Kidney (tissue), 14 donors: ENCODE data around the gene ZNF100. TPM values are rescaled to one million over a fixed set of nuclear protein-coding genes. Genes with fewer than 3 reads are reported as not detected.
"Not testable (repeated sequence)": the region's sequence is repeated elsewhere in the genome, so short reads cannot be mapped to it uniquely, and the experiment has no call there.

Source experiments
- DNase-seq, 5 donors: peaks; one replicate each; pipeline ENCODE4 v3.0.0-alpha.2; 2013 to 2020
- FAIRE-seq: peaks from 2 replicates; lab custom pipeline; 2012; peaks lifted over from hg19 to GRCh38; lab: Jason Lieb, UNC
- H3K27ac ChIP-seq, 2 donors: one replicate each; pipeline ENCODE4 v1.7.0; 2013; ENCODE audit warnings: low read depth in 2 of 2, low read length in 2 of 2, inconsistent platforms in 1 of 2
- H3K27me3 ChIP-seq: one replicate; pipeline ENCODE4 v1.7.1; 2013; ENCODE audit warnings: low read length, inconsistent platforms; ENCODE audit not compliant: control insufficient read depth, insufficient read depth
- H3K36me3 ChIP-seq, 3 donors: one replicate each; pipeline versions ENCODE4 v1.7.0 to v1.7.1; 2013; ENCODE audit warnings: low read length in 3 of 3, control low read depth in 1 of 3, inconsistent platforms in 1 of 3; ENCODE audit not compliant: insufficient read depth in 3 of 3, control insufficient read depth in 2 of 3
- H3K4me1 ChIP-seq, 3 donors: one replicate each; pipeline versions ENCODE4 v1.7.0 to v1.7.1; 2013; ENCODE audit warnings: low read length in 3 of 3, inconsistent platforms in 1 of 3, low read depth in 1 of 3; ENCODE audit not compliant: control insufficient read depth in 2 of 3, insufficient read depth in 2 of 3
- H3K4me3 ChIP-seq, 3 donors: one replicate each; pipeline versions ENCODE4 v1.7.0 to v1.8.1; 2013; ENCODE audit warnings: low read length in 3 of 3, control low read depth in 1 of 3, inconsistent platforms in 1 of 3
- H3K9ac ChIP-seq, 3 donors: one replicate each; pipeline versions ENCODE4 v1.7.0 to v1.7.1; 2013; ENCODE audit warnings: low read length in 3 of 3, control low read depth in 1 of 3, inconsistent platforms in 1 of 3
- H3K9me3 ChIP-seq, 3 donors: one replicate each; pipeline versions ENCODE4 v1.7.0 to v1.7.1; 2013; ENCODE audit warnings: low read length in 3 of 3, control low read depth in 1 of 3, inconsistent platforms in 1 of 3; ENCODE audit not compliant: control insufficient read depth in 2 of 3, insufficient read depth in 1 of 3
- CTCF ChIP-seq: IDR thresholded peaks from 3 replicates; pipeline ENCODE4 v1.5.1; 2012; ENCODE audit warnings: mild to moderate bottlenecking, moderate library complexity, borderline replicate concordance; ENCODE audit not compliant: insufficient read depth; ENCODE audit errors: extremely low read depth
- intact Hi-C: fragments of 100-400 bp; cut with DNase I; formaldehyde crosslinking; loops from one replicate; pipeline ENCODE4 v1.11.1; 2022
- polyA plus RNA-seq: library from polyadenylated mRNA; stranded (reverse); fragments of 350-450 nt; fragmentation: Illumina TruSeq; extraction: RNeasy Lipid Tissue Mini Kit (QIAGEN cat#74804); gene quantifications from one replicate; pipeline ENCODE4 v1.2.3, GENCODE V29; 2014; ENCODE audit warnings: low read depth, low replicate concordance; ENCODE audit not compliant: insufficient read depth
- total RNA-seq: library from RNA; stranded (reverse); fragmentation: NEBNext Ultra II Directional; extraction: Animal tissue kit (Norgen Biotek cat#: 25700); gene quantifications from one replicate; pipeline ENCODE4 v1.2.1, GENCODE V29; 2021
- donor health status: control.
- donor health status: control.
- donor health status: control.
- donor health status: control.
- donor health status: control.
- donor health status: DM: yes; HTN: yes; CAD: no.
- donor health status: Normal renal cell carcinoma (clear cell type).

The ZNF100 gene
- total and polyA plus RNA-seq, 2 donors from 2014 or later = 1.1 to 15.7 TPM

GRCh38 chr19:21713761-21714160 lies 53.6 kb downstream of the ZNF100 start:
- no peak for TF ChIP-seq CTCF
- H3K36me3 ChIP-seq = no peaks in the 10 kb centered on the region
- H3K27ac ChIP-seq = no peak overlapping the region
- H3K27me3 ChIP-seq = no peaks in the 10 kb centered on the region
- intact Hi-C loops = no loop called here
- H3K4me3 ChIP-seq = no peak overlapping the region
- DNase-seq (no peak), FAIRE-seq (no peak)
- H3K4me1 ChIP-seq = peaks cover 0 to 3% (median 0%) of the 10 kb centered on the region in 3 donors
- no peaks in the 10 kb centered on the region for H3K9me3 ChIP-seq
- no peak overlapping the region for H3K9ac ChIP-seq

GRCh38 chr19:21709464-21709863 lies 57.9 kb downstream of the ZNF100 start:
- no peak for FAIRE-seq
- no peaks in the 10 kb centered on the region for H3K36me3 ChIP-seq
- H3K27me3 ChIP-seq = no peaks in the 10 kb centered on the region
- H3K9me3 ChIP-seq = no peaks in the 10 kb centered on the region
- DNase-seq = no peak
- no peak overlapping the region for H3K9ac ChIP-seq
- TF ChIP-seq CTCF = no peak
- no peak overlapping the region for H3K27ac ChIP-seq
- intact Hi-C loops = no loop called here
- peaks cover 0 to 3% (median 0%) of the 10 kb centered on the region in 3 donors for H3K4me1 ChIP-seq
- H3K4me3 ChIP-seq = no peak overlapping the region

GRCh38 chr19:21707878-21708277 lies 59.5 kb downstream of the ZNF100 start:
- H3K36me3 ChIP-seq, FAIRE-seq, intact Hi-C loops, H3K4me3 ChIP-seq, H3K27me3 ChIP-seq, DNase-seq, H3K4me1 ChIP-seq, H3K27ac ChIP-seq, H3K9ac ChIP-seq, H3K9me3 ChIP-seq: not testable (repeated sequence)

GRCh38 chr19:21707065-21707464 lies 60.3 kb downstream of the ZNF100 start:
- H3K4me1 ChIP-seq = no peaks in the 10 kb centered on the region
- intact Hi-C loops = no loop called here
- no peak for TF ChIP-seq CTCF
- DNase-seq (no peak), FAIRE-seq (no peak)
- no peaks in the 10 kb centered on the region for H3K27me3 ChIP-seq
- H3K27ac ChIP-seq = no peak overlapping the region
- no peaks in the 10 kb centered on the region for H3K9me3 ChIP-seq
- H3K36me3 ChIP-seq = no peaks in the 10 kb centered on the region
- no peak overlapping the region for H3K4me3 ChIP-seq
- H3K9ac ChIP-seq = no peak overlapping the region
